HG03439 (cell line): ENCODE results near the gene LDLRAD4.
"Not testable (repeated sequence)": the region's sequence is repeated elsewhere in the genome, so short reads cannot be mapped to it uniquely, and the experiment has no call there.

Source experiments
- ATAC-seq: cut with Tn5 transposase; IDR thresholded peaks from one replicate; pipeline ENCODE4 v1.9.1; 2021; ENCODE audit warnings: mild to moderate bottlenecking, moderate library complexity; ENCODE audit not compliant: unreplicated experiment

The LDLRAD4 gene

DNA sequence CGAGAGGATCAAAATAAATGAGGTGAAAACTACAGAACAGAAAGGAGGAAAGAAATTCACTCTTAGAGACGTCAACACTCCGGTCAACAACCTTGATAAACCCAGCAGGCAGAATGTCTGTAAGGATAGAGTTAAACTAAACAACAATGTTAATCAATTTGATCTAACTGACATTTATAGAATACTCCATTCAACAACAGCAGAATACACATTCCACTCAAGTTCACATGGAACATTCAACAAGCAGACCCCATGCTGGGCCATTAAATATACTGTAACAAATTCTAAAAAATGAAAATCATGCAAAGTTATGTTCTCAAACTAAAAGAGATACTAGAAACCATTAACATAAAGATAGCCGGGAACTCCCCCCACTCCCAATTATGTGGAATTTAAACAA, 466.0 kb downstream of the LDLRAD4 start:
- ATAC-seq: no peak

- no peak for ATAC-seq
These were observed 469.9 kb downstream of the LDLRAD4 start for GRCh38 chr18:13688191-13689136.

GRCh38 chr18:13690060-13690459, 471.5 kb downstream of the LDLRAD4 start:
- ATAC-seq: not testable (repeated sequence)

- ATAC-seq: not testable (repeated sequence)
These were observed 476.8 kb downstream of the LDLRAD4 start for GRCh38 chr18:13695337-13695736.

DNA sequence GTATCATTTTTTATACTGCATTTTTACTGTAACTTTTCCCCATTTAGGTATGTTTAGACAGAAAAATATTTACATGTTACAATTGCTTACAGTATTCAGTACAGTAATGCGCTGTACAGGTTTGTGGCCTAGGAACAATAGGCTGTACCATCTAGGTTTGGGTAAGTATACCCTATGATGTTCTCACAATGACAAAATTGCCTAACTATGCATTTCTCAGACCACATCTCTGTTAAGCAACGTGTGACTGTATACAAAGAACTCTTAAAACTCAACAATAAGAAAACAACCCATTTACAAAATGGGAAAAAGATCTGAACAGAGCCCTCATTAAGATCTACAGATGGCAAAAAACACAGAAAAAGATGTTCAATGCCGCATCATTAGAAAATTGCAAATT, 478.4 kb downstream of the LDLRAD4 start:
- ATAC-seq: no peak

GRCh38 chr18:13700153-13700552, 481.6 kb downstream of the LDLRAD4 start:
- ATAC-seq: no peak
